Retinal pigment epithelial cell (primary cell): ENCODE data around the gene BBS10.
A peak's percentile ranks its signal among the peaks of the same experiment; 100 is the strongest.

Experiments
- DNase-seq: peaks from one replicate; pipeline ENCODE4 v3.0.0-alpha.2; 2010; ENCODE audit warnings: low read depth
- H3K4me3 ChIP-seq: 2 replicates; pipeline ENCODE4 v1.5.1; 2011; ENCODE audit warnings: mild to moderate bottlenecking, low read length, control low read depth, moderate library complexity
- CTCF ChIP-seq: conservative IDR thresholded peaks from 2 replicates; pipeline ENCODE4 v1.5.1; 2011; ENCODE audit warnings: low read depth, low read length, control low read depth, inconsistent platforms

The BBS10 gene

DNA sequence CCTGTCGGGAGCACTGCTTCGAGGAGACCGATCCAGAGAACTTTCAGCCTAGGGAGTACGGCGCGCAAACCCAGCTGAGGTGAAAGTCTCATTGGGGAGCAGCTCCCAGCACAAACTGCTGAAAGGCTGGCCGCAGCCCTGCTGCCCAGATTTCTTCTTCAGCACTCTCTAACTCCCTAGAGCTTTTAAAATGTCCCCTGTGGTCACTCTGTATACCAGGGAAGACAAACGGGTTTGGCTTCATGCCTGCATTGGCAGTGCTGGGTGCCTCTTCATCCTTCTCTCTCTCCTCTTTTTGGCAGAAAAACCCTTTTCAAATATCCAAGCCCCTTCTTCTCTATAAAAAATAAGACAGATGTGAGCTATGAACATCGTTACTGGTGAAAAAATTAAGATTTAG lies 34.9 kb downstream of the BBS10 start:
- no peak for TF ChIP-seq CTCF
- DNase-seq = no peak
- H3K4me3 ChIP-seq = no peak overlapping the region

DNA sequence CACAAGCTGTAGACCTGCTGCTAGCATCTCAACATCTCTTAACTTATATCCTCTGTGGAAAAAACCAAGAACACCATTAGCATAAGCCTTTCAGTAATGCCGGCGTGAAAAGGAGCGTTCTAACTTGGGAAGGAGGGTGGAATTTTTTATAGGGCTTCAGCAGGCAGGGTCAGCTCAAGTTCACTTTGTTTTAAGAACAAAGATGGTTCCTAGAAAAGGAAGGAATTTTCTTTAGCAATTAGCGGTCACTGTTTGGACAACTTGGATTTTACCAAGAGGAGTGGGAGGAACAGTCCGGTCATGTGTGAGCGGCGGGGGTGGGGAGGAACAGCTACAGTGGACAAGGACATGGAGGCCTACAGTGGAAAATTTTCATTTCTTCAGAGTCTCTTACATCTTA lies 35.9 kb downstream of the BBS10 start:
- TF ChIP-seq CTCF = no peak
- peak; percentile 74 for DNase-seq
- H3K4me3 ChIP-seq = no peak overlapping the region

DNA sequence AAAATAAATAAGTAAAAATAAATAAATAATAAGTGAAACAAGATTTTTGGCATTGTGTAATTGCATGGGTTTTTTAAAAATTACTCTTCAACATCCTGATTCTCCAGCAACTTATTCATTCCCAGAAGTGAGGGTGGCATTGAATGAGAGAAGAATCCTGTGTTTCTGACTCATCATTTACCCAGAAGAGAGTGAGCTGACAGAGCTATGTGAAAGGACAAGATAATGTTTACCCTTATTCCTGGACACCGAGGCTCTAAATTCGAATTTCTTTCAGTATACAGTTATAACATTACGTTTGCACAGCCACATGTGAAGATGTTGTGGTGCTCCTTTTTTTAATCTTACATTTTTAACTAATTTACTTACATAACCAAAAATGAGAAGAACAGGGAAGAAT lies 36.4 kb downstream of the BBS10 start:
- no peak overlapping the region for H3K4me3 ChIP-seq
- DNase-seq = no peak
- no peak for TF ChIP-seq CTCF

- no peak for TF ChIP-seq CTCF
- H3K4me3 ChIP-seq = no peak overlapping the region
- no peak for DNase-seq
These were observed 38.1 kb downstream of the BBS10 start for GRCh38 chr12:76310110-76310509.

GRCh38 chr12:76308866-76309265 lies 39.3 kb downstream of the BBS10 start:
- no peak for TF ChIP-seq CTCF
- DNase-seq = no peak
- no peak overlapping the region for H3K4me3 ChIP-seq

DNA sequence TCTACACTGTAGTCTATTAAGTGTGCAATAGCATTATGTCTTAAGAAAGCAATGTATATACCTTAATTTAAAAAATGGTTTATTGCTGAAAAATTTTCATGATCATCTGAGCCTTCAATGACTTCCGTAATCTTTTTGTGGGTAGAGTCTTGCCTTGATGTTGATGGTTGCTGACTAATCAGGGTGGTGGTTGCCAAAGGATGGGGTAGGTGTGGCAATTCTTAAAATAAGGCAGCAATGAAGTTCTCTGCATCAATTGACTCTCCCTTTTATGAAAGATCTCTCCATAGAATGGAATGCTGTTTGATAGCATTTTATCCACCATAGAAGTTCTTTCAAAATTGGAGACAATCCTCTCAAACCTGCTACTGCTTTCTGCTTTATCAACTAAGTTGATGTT lies 41.1 kb downstream of the BBS10 start:
- no peak overlapping the region for H3K4me3 ChIP-seq

More for the DNA sequence above, 41.1 kb downstream of the BBS10 start:
- no peak for TF ChIP-seq CTCF
- no peak for DNase-seq
